Bronchial epithelial cell (primary cell): ENCODE results near the gene LAMA1. TPM values are rescaled to one million over a fixed set of nuclear protein-coding genes. Genes with fewer than 3 reads are reported as not detected.

Experiments
- DNase-seq: peaks from one replicate; pipeline ENCODE4 v3.0.0-alpha.2; 2010; ENCODE audit warnings: low read depth
- FAIRE-seq: peaks from 2 replicates; lab custom pipeline; 2011; peaks lifted over from hg19 to GRCh38; lab: Jason Lieb, UNC
- H3K27me3 ChIP-seq: 2 replicates; pipeline ENCODE4 v1.5.1; 2011; ENCODE audit warnings: low read length; ENCODE audit not compliant: control insufficient read depth, insufficient read depth
- H3K36me3 ChIP-seq: 2 replicates; pipeline ENCODE4 v1.5.1; 2011; ENCODE audit warnings: low read length; ENCODE audit not compliant: control insufficient read depth, insufficient read depth
- H3K4me3 ChIP-seq: 2 replicates; pipeline ENCODE4 v1.5.1; 2011; ENCODE audit warnings: mild to moderate bottlenecking, low read depth, low read length, control low read depth
- total RNA-seq: library from RNA; depleted of rRNA; stranded (reverse); fragments of >200 nt; gene quantifications from 2 replicates; pipeline ENCODE4 v1.2.1, GENCODE V29; 2014
- TF ChIP-seq, protein P1 (sequence below): IDR thresholded peaks from 2 replicates; pipeline ENCODE4 v1.5.1; 2011; ENCODE audit warnings: mild to moderate bottlenecking, moderate library complexity, low read length, control low read depth, inconsistent platforms; ENCODE audit not compliant: insufficient read depth, severe bottlenecking

Gene LAMA1
- total RNA-seq, 1 donor from 2014 or later: 1.8 TPM

DNA sequence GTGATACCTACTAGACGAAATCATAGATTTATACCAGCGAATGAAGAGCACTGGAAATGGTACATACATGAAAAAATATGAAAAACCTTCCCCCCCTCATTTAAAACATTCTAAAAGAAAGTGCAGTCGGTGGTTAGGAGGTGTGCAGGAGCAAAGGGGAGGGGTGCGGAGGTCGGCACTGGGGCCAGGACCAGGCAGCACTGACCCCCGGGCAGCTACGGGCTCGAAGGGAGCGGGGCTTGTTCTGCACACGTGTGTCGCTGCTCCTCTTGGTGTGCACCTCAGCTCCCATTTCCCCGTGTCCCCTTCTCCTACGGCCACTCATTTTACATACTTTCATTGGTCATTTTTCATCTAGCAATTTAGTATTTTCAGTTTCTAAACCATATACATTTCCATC lies 89.0 kb downstream of the LAMA1 start:
- no peaks in the 10 kb centered on the region for H3K27me3 ChIP-seq
- DNase-seq (no peak), FAIRE-seq (no peak)
- H3K4me3 ChIP-seq: no peak overlapping the region
- no peaks in the 10 kb centered on the region for H3K36me3 ChIP-seq
- TF ChIP-seq, protein P1, sequence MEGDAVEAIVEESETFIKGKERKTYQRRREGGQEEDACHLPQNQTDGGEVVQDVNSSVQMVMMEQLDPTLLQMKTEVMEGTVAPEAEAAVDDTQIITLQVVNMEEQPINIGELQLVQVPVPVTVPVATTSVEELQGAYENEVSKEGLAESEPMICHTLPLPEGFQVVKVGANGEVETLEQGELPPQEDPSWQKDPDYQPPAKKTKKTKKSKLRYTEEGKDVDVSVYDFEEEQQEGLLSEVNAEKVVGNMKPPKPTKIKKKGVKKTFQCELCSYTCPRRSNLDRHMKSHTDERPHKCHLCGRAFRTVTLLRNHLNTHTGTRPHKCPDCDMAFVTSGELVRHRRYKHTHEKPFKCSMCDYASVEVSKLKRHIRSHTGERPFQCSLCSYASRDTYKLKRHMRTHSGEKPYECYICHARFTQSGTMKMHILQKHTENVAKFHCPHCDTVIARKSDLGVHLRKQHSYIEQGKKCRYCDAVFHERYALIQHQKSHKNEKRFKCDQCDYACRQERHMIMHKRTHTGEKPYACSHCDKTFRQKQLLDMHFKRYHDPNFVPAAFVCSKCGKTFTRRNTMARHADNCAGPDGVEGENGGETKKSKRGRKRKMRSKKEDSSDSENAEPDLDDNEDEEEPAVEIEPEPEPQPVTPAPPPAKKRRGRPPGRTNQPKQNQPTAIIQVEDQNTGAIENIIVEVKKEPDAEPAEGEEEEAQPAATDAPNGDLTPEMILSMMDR: no peak

DNA sequence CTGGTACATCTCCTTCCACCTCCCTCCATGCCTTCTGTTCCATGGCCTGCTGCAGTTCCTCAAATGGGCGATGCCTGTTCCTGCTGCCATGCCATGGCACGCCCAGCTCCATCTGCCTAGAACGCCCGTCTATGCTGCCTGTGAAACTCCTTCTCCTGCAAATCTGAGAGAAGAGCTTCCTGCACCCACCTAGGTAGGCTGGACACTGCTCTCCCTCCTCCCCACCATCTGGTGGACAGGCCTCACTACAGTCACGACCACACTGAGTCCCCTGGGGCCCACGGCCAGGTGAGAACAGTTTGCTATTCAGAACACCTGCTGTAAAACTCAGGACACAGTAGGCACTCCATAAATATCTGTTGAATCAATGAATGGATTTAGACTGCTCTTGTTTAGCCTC lies 92.4 kb downstream of the LAMA1 start:
- peak; percentile 40 for FAIRE-seq
- Histone ChIP-seq H3K36me3 (no peaks in the 10 kb centered on the region), H3K4me3 (no peak overlapping the region), H3K27me3 (no peaks in the 10 kb centered on the region)
- DNase-seq: no peak
- TF ChIP-seq, protein P1: no peak

DNA sequence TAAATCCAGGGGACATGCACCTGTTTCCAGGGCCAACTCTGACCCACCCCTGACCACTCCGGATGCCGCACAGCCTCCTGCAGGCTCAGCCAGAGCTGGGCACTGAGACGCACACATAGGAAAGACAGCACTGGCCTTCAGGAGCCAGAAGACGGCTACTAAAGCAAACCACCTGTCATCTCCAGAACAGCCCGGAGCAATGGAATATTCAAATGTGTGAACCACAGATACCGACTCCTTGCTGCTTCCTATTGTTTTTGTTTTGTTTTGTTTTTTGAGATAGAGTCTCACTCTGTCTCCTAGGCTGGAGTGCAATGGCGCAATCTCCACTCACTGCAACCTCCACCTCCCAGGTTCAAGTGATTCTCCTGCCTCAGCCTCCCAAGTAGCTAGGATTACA lies 94.0 kb downstream of the LAMA1 start:
- Histone ChIP-seq H3K4me3 (no peak overlapping the region), H3K36me3 (no peaks in the 10 kb centered on the region), H3K27me3 (no peaks in the 10 kb centered on the region)
- TF ChIP-seq, protein P1: no peak
- FAIRE-seq (no peak), DNase-seq (no peak)

DNA sequence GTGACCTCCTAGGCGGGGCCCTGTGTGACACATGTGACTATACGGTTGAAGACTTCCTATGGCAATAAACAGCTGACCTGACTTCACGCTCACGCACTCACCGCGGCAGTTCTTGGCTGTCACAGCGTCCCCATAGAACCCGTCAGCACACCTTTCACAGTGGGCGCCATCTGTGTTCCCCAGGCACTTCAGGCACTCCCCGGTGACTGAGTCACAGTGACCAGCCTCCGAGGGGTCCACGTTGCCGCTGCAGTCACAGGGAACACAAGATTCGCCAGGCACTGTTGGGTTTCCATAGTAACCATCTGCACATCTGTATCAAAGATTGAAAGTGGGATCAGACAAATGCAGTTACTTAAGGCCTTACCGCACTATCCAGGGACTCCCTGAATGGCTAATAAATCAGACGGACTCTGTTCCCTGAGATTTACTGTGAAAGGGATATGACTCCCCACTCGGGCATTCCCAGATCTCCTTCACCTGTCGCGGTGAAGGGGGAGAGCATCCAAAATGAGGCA lies 94.5 kb downstream of the LAMA1 start:
- H3K36me3 ChIP-seq: no peaks in the 10 kb centered on the region
- H3K4me3 ChIP-seq: no peak overlapping the region
- FAIRE-seq: peak; percentile 23
- TF ChIP-seq, protein P1: no peak
- no peak for DNase-seq
- no peaks in the 10 kb centered on the region for H3K27me3 ChIP-seq

DNA sequence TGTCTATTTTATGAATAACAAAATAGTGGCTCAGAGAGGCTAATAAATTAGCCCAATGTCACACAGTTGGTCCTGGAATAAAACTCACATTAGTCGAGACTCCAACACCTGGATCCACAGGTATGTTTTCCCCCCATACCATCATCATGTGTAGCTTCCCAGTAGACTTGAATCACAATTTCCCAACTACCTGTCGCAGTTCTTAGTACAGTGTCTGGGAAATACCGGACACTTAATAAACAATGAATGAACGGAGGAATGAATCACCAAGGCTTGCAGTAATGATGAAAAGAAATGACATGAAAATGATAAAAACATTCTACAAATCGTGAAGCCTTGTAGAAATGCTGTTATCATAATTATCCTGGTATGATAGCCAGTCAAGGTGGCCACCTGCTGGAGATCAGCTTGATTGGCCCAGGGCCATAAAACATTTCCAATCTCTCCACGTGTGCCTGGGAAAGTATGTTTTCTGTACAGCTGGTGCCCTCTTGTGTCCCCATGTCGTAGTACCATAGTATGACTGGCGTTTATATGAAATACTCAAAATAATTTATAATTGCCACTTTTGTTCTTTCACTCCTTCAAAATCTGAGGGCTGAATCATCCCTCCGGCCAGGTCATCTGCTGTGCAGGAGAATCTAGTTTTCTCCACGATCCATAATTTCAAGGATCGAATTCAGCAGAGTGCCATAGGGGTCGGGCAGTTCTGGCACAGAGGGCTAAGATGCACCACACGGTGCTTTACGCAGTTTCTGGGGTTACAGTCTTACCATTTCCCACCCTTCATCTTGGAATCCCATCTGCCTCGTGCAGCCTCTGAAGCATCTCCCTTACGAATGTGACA lies 95.4 kb downstream of the LAMA1 start:
- peak; percentile 28 for FAIRE-seq
- Histone ChIP-seq H3K27me3 (no peaks in the 10 kb centered on the region), H3K36me3 (no peaks in the 10 kb centered on the region), H3K4me3 (no peak overlapping the region)
- TF ChIP-seq, protein P1: peak; percentile 61
- peak; percentile 79 for DNase-seq
